Measurements from ENCODE around the gene IL32. TPM values are rescaled to one million over a fixed set of nuclear protein-coding genes. Genes with fewer than 3 reads are reported as not detected.

Gene IL32
- polyA plus RNA-seq, 1 donor, result 174 TPM

- H3K27ac ChIP-seq (ENCODE audit: low read length), result no peak overlapping the region
- peaks cover 30% of the 10 kb centered on the region for H3K27me3 ChIP-seq (ENCODE audit: control insufficient read depth, insufficient read depth, low read length)
- H3K4me3 ChIP-seq (ENCODE audit: low read length), result no peak overlapping the region
- no peaks in the 10 kb centered on the region for H3K9me3 ChIP-seq (ENCODE audit: control insufficient read depth, low read depth, low read length)
- 52% methylated on average over 2 of the region's 27 CpGs for WGBS (ENCODE audit: insufficient coverage, low lambda C conversion rate)
- peaks cover 14% of the 10 kb centered on the region for H3K4me1 ChIP-seq (ENCODE audit: control insufficient read depth, insufficient read depth, low read length)
- H3K36me3 ChIP-seq (ENCODE audit: control insufficient read depth, insufficient read depth, low read length), result no peaks in the 10 kb centered on the region
- no peak for DNase-seq
Measured at GRCh38 chr16:3101841-3102470, 36.5 kb downstream of the IL32 start.

- Histone ChIP-seq H3K9me3 (ENCODE audit: control insufficient read depth, low read depth, low read length) (no peaks in the 10 kb centered on the region), H3K4me3 (ENCODE audit: low read length) (peak overlapping the region; percentile 75), H3K36me3 (ENCODE audit: control insufficient read depth, insufficient read depth, low read length) (no peaks in the 10 kb centered on the region), H3K27me3 (ENCODE audit: control insufficient read depth, insufficient read depth, low read length) (no peaks in the 10 kb centered on the region), H3K27ac (ENCODE audit: low read length) (peak overlapping the region; percentile 65), H3K4me1 (ENCODE audit: control insufficient read depth, insufficient read depth, low read length) (peaks cover 7% of the 10 kb centered on the region)
- peak; percentile 89 to 90 for DNase-seq
- no CpG with 5 or more reads among the region's 74 CpGs for WGBS (ENCODE audit: insufficient coverage, low lambda C conversion rate)
Measured at GRCh38 chr16:3106205-3106928, 40.9 kb downstream of the IL32 start.

GRCh38 chr16:3112058-3112880 is 46.8 kb downstream of the IL32 start, which contains the start of gene ZNF205:
Gene ZNF205, plus strand, starts transcription at chr16:3112586. Its CDS starts 845 bp downstream, at chr16:3113431.
- WGBS (ENCODE audit: insufficient coverage, low lambda C conversion rate), result no CpG with 5 or more reads among the region's 23 CpGs
- H3K4me1 ChIP-seq (ENCODE audit: control insufficient read depth, insufficient read depth, low read length), result peaks cover 19% of the 10 kb centered on the region
- DNase-seq, result peak; percentile 69 to 86

GRCh38 chr16:3112881-3113574 is 47.6 kb downstream of the IL32 start:
- Histone ChIP-seq H3K9me3 (ENCODE audit: control insufficient read depth, low read depth, low read length) (no peaks in the 10 kb centered on the region), H3K4me3 (ENCODE audit: low read length) (peak overlapping the region; percentile 83), H3K27ac (ENCODE audit: low read length) (peak overlapping the region; percentile 56), H3K36me3 (ENCODE audit: control insufficient read depth, insufficient read depth, low read length) (peaks cover 30% of the 10 kb centered on the region), H3K4me1 (ENCODE audit: control insufficient read depth, insufficient read depth, low read length) (peaks cover 17% of the 10 kb centered on the region), H3K27me3 (ENCODE audit: control insufficient read depth, insufficient read depth, low read length) (no peaks in the 10 kb centered on the region)
- WGBS (ENCODE audit: insufficient coverage, low lambda C conversion rate), result no CpG with 5 or more reads among the region's 19 CpGs
- no peak for DNase-seq

More at GRCh38 chr16:3112058-3112880, 46.8 kb downstream of the IL32 start, which contains the start of gene ZNF205:
- H3K4me3 ChIP-seq (ENCODE audit: low read length), result peak within 1 kb of the TSS; percentile 83
- H3K9me3 ChIP-seq (ENCODE audit: control insufficient read depth, low read depth, low read length), result no peaks in the 10 kb centered on the region
- peaks cover 25% of the 10 kb centered on the region for H3K36me3 ChIP-seq (ENCODE audit: control insufficient read depth, insufficient read depth, low read length)
- H3K27ac ChIP-seq (ENCODE audit: low read length), result peak within 1 kb of the TSS; percentile 56
- H3K27me3 ChIP-seq (ENCODE audit: control insufficient read depth, insufficient read depth, low read length), result no peaks in the 10 kb centered on the region

- peak overlapping the region; percentile 83 for H3K4me3 ChIP-seq (ENCODE audit: low read length)
- peaks cover 39% of the 10 kb centered on the region for H3K36me3 ChIP-seq (ENCODE audit: control insufficient read depth, insufficient read depth, low read length)
- H3K27ac ChIP-seq (ENCODE audit: low read length), result no peak overlapping the region
- H3K27me3 ChIP-seq (ENCODE audit: control insufficient read depth, insufficient read depth, low read length), result no peaks in the 10 kb centered on the region
- no CpG with 5 or more reads among the region's 17 CpGs for WGBS (ENCODE audit: insufficient coverage, low lambda C conversion rate)
- no peak for DNase-seq
- H3K9me3 ChIP-seq (ENCODE audit: control insufficient read depth, low read depth, low read length), result no peaks in the 10 kb centered on the region
- H3K4me1 ChIP-seq (ENCODE audit: control insufficient read depth, insufficient read depth, low read length), result peaks cover 17% of the 10 kb centered on the region
Measured at GRCh38 chr16:3113765-3114479, 48.5 kb downstream of the IL32 start.

- Histone ChIP-seq H3K9me3 (ENCODE audit: control insufficient read depth, low read depth, low read length) (no peaks in the 10 kb centered on the region), H3K36me3 (ENCODE audit: control insufficient read depth, insufficient read depth, low read length) (peaks cover 48% of the 10 kb centered on the region), H3K27me3 (ENCODE audit: control insufficient read depth, insufficient read depth, low read length) (no peaks in the 10 kb centered on the region), H3K27ac (ENCODE audit: low read length) (no peak overlapping the region), H3K4me3 (ENCODE audit: low read length) (no peak overlapping the region), H3K4me1 (ENCODE audit: control insufficient read depth, insufficient read depth, low read length) (peaks cover 17% of the 10 kb centered on the region)
- no CpG with 5 or more reads among the region's 12 CpGs for WGBS (ENCODE audit: insufficient coverage, low lambda C conversion rate)
- no peak for DNase-seq
Measured at GRCh38 chr16:3115003-3115402, 49.6 kb downstream of the IL32 start.

- no peak overlapping the region for H3K27ac ChIP-seq (ENCODE audit: low read length)
- peaks cover 17% of the 10 kb centered on the region for H3K4me1 ChIP-seq (ENCODE audit: control insufficient read depth, insufficient read depth, low read length)
- H3K27me3 ChIP-seq (ENCODE audit: control insufficient read depth, insufficient read depth, low read length), result no peaks in the 10 kb centered on the region
- no peaks in the 10 kb centered on the region for H3K9me3 ChIP-seq (ENCODE audit: control insufficient read depth, low read depth, low read length)
- H3K4me3 ChIP-seq (ENCODE audit: low read length), result no peak overlapping the region
- no peak for DNase-seq
- WGBS (ENCODE audit: insufficient coverage, low lambda C conversion rate), result no CpG with 5 or more reads among the region's 14 CpGs
- peaks cover 53% of the 10 kb centered on the region for H3K36me3 ChIP-seq (ENCODE audit: control insufficient read depth, insufficient read depth, low read length)
Measured at GRCh38 chr16:3115561-3115960, 50.1 kb downstream of the IL32 start.

GRCh38 chr16:3118204-3118790 is 52.9 kb downstream of the IL32 start:
- Histone ChIP-seq H3K27me3 (ENCODE audit: control insufficient read depth, insufficient read depth, low read length) (no peaks in the 10 kb centered on the region), H3K27ac (ENCODE audit: low read length) (no peak overlapping the region), H3K36me3 (ENCODE audit: control insufficient read depth, insufficient read depth, low read length) (peaks cover 57% of the 10 kb centered on the region), H3K4me1 (ENCODE audit: control insufficient read depth, insufficient read depth, low read length) (peaks cover 6% of the 10 kb centered on the region), H3K9me3 (ENCODE audit: control insufficient read depth, low read depth, low read length) (no peaks in the 10 kb centered on the region), H3K4me3 (ENCODE audit: low read length) (no peak overlapping the region)
- no peak for DNase-seq
- WGBS (ENCODE audit: insufficient coverage, low lambda C conversion rate), result no CpG with 5 or more reads among the region's 16 CpGs

DNA sequence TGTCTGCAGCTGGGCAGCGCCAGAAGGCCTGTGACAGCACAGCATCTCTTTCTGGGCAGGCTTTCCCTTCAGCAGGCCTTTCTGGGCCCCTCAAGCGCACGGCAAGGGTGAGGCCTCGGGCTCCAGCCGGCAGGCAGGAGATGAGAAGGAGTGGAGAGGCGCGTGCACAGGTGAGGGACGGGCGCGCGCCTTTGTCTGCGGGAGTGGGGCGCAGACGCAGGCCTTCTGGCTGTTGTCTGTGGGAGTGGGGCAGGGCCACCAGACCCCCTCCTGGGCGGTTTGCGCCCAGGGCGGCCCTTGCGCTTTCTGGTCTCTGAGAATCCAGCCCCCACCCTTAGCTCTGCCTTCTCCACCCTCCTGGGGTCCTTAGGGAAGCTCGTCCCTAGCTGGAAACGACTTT is 53.4 kb downstream of the IL32 start:
- Histone ChIP-seq H3K27ac (ENCODE audit: low read length) (no peak overlapping the region), H3K9me3 (ENCODE audit: control insufficient read depth, low read depth, low read length) (no peaks in the 10 kb centered on the region), H3K4me1 (ENCODE audit: control insufficient read depth, insufficient read depth, low read length) (peaks cover 6% of the 10 kb centered on the region), H3K27me3 (ENCODE audit: control insufficient read depth, insufficient read depth, low read length) (no peaks in the 10 kb centered on the region), H3K4me3 (ENCODE audit: low read length) (no peak overlapping the region), H3K36me3 (ENCODE audit: control insufficient read depth, insufficient read depth, low read length) (peaks cover 57% of the 10 kb centered on the region)
- no peak for DNase-seq
- no CpG with 5 or more reads among the region's 20 CpGs for WGBS (ENCODE audit: insufficient coverage, low lambda C conversion rate)
